GM12872 (cell line): Measurements from ENCODE around the gene NFATC2IP.

ENCODE experiments used
- TF ChIP-seq, protein P1 (sequence below): IDR thresholded peaks from 3 replicates; pipeline ENCODE4 v1.5.1; 2011; ENCODE audit warnings: low read depth, mild to moderate bottlenecking, low read length, moderate library complexity; ENCODE audit not compliant: insufficient read depth

NFATC2IP gene

DNA sequence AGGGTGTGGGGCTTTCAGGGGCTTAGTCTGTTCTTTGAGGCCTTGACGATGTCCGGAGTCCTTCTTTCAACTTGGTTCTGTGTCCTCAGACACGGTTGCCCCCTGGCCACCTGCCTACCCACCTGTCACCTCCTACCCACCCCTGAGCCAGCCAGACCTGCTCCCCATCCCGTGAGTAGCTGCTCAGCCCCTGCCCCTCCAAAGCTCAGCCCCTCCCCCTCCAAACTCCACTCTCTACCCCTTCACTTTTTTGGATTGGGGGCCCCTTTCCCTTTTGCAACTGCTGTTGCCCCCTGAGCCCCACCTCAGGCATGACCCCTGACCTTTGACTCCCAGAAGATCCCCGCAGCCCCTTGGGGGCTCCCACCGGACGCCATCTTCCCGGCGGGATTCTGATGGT is 35.3 kb downstream of the NFATC2IP start:
- TF ChIP-seq, protein P1, sequence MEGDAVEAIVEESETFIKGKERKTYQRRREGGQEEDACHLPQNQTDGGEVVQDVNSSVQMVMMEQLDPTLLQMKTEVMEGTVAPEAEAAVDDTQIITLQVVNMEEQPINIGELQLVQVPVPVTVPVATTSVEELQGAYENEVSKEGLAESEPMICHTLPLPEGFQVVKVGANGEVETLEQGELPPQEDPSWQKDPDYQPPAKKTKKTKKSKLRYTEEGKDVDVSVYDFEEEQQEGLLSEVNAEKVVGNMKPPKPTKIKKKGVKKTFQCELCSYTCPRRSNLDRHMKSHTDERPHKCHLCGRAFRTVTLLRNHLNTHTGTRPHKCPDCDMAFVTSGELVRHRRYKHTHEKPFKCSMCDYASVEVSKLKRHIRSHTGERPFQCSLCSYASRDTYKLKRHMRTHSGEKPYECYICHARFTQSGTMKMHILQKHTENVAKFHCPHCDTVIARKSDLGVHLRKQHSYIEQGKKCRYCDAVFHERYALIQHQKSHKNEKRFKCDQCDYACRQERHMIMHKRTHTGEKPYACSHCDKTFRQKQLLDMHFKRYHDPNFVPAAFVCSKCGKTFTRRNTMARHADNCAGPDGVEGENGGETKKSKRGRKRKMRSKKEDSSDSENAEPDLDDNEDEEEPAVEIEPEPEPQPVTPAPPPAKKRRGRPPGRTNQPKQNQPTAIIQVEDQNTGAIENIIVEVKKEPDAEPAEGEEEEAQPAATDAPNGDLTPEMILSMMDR: no peak

DNA sequence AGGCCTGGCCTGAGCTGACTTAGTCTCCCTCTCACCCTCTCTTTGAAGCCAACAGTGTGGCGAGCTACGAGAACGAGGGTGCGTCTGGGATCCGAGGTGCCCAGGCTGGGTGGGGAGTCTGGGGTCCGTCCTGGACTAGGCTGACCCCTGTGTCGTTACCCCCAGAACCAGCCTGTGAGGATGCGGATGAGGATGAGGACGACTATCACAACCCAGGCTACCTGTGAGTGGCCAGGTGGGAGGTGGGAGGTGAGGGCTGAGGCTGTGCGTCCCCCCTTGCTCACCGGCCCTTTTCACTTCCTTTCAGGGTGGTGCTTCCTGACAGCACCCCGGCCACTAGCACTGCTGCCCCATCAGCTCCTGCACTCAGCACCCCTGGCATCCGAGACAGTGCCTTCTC is 35.8 kb downstream of the NFATC2IP start:
- TF ChIP-seq, protein P1: no peak

GRCh38 chr16:28987170-28987853 is 36.6 kb downstream of the NFATC2IP start:
- TF ChIP-seq, protein P1: no peak

DNA sequence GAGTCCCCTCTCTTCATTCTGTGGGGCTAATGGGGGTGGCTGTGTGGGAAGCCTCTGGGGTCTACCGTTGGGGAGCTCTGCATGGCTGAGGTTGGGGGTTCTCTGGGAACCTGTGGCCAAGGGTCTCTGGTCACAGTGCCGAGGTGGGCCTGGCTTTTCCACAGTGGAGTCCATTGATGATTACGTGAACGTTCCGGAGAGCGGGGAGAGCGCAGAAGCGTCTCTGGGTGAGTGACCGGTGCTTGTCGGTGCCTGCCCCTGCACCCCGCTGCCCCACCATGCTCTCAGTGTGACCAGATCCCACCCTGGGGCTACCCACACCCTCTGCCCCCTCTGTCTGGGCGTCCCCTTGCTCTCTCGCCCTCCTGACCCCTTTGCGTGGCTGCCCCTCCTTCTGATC is 38.6 kb downstream of the NFATC2IP start:
- TF ChIP-seq, protein P1: no peak

GRCh38 chr16:28990375-28991040 is 39.8 kb downstream of the NFATC2IP start:
- TF ChIP-seq, protein P1: no peak

- TF ChIP-seq, protein P1: no peak
These were observed 41.0 kb downstream of the NFATC2IP start for GRCh38 chr16:28991687-28992086.

GRCh38 chr16:28992496-28992895 is 41.8 kb downstream of the NFATC2IP start:
- TF ChIP-seq, protein P1: no peak
